Mucosa of stomach (tissue), 1 donor: ENCODE data around the gene ZGPAT.

Experiments
- H3K27me3 ChIP-seq: one replicate; pipeline ENCODE4 v1.7.0; 2013; ENCODE audit warnings: mild to moderate bottlenecking, low read length; ENCODE audit not compliant: control insufficient read depth, insufficient read depth
- H3K36me3 ChIP-seq: one replicate; pipeline ENCODE4 v1.7.0; 2013; ENCODE audit warnings: low read length; ENCODE audit not compliant: control insufficient read depth, insufficient read depth
- H3K4me1 ChIP-seq: one replicate; pipeline ENCODE4 v1.7.0; 2013; ENCODE audit warnings: mild to moderate bottlenecking, low read length; ENCODE audit not compliant: control insufficient read depth, insufficient read depth
- H3K4me3 ChIP-seq: one replicate; pipeline ENCODE4 v1.7.0; 2013; ENCODE audit warnings: low read length
- H3K9ac ChIP-seq: one replicate; pipeline ENCODE4 v1.7.0; 2013; ENCODE audit warnings: mild to moderate bottlenecking, low read length, moderate library complexity
- H3K9me3 ChIP-seq: one replicate; pipeline ENCODE4 v1.7.0; 2013; ENCODE audit warnings: mild to moderate bottlenecking, low read length, moderate library complexity; ENCODE audit not compliant: control insufficient read depth
- donor health status: Pancreatic carcinoma.

Gene ZGPAT

GRCh38 chr20:63690003-63690897, 17.6 kb upstream of the ZGPAT start:
- H3K9ac ChIP-seq = no peak overlapping the region
- H3K4me1 ChIP-seq = peaks cover 34% of the 10 kb centered on the region
- no peaks in the 10 kb centered on the region for H3K36me3 ChIP-seq
- H3K4me3 ChIP-seq = no peak overlapping the region
- no peaks in the 10 kb centered on the region for H3K27me3 ChIP-seq
- H3K9me3 ChIP-seq = no peaks in the 10 kb centered on the region

- Histone ChIP-seq H3K36me3 (no peaks in the 10 kb centered on the region), H3K9ac (no peak overlapping the region), H3K9me3 (no peaks in the 10 kb centered on the region), H3K27me3 (no peaks in the 10 kb centered on the region), H3K4me1 (peaks cover 30% of the 10 kb centered on the region), H3K4me3 (no peak overlapping the region)
Observed at GRCh38 chr20:63690898-63691710, 16.7 kb upstream of the ZGPAT start.

GRCh38 chr20:63691711-63692435, 16.0 kb upstream of the ZGPAT start:
- H3K27me3 ChIP-seq = no peaks in the 10 kb centered on the region
- peaks cover 30% of the 10 kb centered on the region for H3K4me1 ChIP-seq
- H3K9ac ChIP-seq = no peak overlapping the region
- no peaks in the 10 kb centered on the region for H3K36me3 ChIP-seq
- no peaks in the 10 kb centered on the region for H3K9me3 ChIP-seq
- no peak overlapping the region for H3K4me3 ChIP-seq

DNA sequence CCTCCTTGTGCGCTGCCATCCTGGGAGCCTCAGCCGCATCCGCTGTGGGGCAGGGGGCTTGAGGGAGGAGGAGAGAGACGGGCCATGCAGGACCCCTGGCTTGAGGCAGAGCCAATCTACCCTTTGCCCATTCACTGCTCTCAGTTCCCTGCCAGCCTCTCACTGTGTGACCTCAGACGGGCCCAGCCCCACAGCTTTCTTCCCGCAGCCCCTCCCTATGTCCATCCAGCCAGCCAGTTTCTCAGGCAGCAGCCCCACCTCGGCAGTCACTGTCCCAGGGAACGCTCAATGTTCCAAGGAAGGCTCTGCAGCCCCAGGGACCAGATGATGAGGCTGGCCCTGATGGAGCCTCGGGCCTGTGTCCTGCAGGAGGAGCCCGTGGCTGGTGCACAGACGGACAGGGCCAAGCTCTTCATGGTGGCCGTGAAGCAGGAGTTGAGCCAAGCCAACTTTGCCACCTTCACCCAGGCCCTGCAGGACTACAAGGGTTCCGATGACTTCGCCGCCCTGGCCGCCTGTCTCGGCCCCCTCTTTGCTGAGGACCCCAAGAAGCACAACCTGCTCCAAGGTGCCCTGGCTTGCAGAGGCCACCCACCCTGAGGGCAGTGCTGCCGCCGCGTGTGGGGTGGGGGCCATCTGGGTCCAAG, 15.3 kb upstream of the ZGPAT start:
- Histone ChIP-seq H3K9me3 (no peaks in the 10 kb centered on the region), H3K9ac (no peak overlapping the region), H3K4me3 (no peak overlapping the region), H3K4me1 (peaks cover 30% of the 10 kb centered on the region), H3K27me3 (no peaks in the 10 kb centered on the region), H3K36me3 (no peaks in the 10 kb centered on the region)

DNA sequence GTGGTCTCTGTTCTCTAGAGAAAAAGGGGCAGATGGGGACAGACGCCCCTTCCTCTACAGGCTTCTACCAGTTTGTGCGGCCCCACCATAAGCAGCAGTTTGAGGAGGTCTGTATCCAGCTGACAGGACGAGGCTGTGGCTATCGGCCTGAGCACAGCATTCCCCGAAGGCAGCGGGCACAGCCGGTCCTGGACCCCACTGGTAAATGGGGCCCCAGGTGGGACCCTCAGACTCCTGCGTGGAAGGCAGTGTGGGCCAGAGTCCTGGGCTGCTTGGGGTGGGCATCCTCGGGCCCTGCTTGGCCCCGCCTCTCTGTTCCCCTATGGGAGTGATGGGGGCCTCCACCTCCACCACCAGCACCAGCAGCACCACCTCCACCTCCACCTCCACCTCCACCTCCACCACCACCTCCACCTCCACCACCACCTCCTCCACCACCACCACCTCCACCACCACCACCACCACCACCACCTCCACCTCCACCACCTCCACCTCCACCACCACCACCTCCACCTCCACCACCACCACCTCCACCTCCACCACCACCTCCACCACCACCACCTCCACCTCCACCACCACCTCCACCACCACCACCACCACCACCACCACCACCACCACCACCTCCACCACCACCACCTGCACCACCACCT, 14.6 kb upstream of the ZGPAT start:
- Histone ChIP-seq H3K4me3 (no peak overlapping the region), H3K9ac (no peak overlapping the region), H3K27me3 (no peaks in the 10 kb centered on the region), H3K4me1 (peaks cover 35% of the 10 kb centered on the region), H3K9me3 (no peaks in the 10 kb centered on the region), H3K36me3 (no peaks in the 10 kb centered on the region)

DNA sequence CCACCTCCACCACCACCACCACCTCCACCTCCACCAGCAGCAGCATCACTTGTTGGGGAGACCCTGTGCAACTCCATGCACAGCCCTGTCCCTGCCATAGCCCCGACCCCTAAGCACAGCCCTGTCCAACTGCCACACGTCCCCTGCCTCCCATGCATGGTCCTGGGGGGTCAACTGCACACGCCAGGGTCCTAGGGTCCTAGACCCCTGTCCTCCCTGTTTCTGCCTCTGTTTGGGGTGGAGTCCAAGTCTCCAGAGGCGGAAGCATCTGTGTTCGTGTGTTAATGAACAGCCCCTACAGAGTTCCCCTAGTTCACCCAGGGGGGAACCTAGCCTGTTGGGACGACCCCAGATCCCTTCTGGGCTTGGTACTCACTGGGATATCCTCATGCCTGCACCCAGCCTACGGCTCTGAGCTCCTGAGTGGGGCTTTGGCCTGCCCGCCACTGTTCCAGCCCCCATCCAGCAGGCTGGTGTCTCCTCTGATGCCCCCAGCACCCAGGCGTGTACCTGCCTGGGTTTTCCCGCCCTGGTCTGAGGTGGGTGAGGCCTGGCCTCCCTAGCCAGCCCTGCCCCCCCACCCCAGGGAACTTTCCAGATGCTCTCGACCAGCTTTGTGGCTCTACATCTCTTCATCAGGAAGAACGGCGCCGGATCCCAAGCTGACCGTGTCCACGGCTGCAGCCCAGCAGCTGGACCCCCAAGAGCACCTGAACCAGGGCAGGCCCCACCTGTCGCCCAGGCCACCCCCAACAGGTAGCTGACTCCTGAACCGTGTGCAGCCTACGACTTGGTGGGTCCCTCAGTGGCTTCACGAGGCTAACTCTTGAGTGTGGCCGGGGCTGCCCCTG, 13.9 kb upstream of the ZGPAT start:
- Histone ChIP-seq H3K9ac (no peak overlapping the region), H3K27me3 (no peaks in the 10 kb centered on the region), H3K36me3 (no peaks in the 10 kb centered on the region), H3K9me3 (no peaks in the 10 kb centered on the region), H3K4me1 (peaks cover 35% of the 10 kb centered on the region), H3K4me3 (no peak overlapping the region)

- H3K4me1 ChIP-seq = peaks cover 39% of the 10 kb centered on the region
- no peaks in the 10 kb centered on the region for H3K9me3 ChIP-seq
- no peak overlapping the region for H3K4me3 ChIP-seq
- H3K36me3 ChIP-seq = no peaks in the 10 kb centered on the region
- H3K27me3 ChIP-seq = no peaks in the 10 kb centered on the region
- no peak overlapping the region for H3K9ac ChIP-seq
Observed at GRCh38 chr20:63694584-63695423, 13.0 kb upstream of the ZGPAT start.

- Histone ChIP-seq H3K4me1 (peaks cover 39% of the 10 kb centered on the region), H3K36me3 (no peaks in the 10 kb centered on the region), H3K4me3 (no peak overlapping the region), H3K9ac (no peak overlapping the region), H3K27me3 (no peaks in the 10 kb centered on the region), H3K9me3 (no peaks in the 10 kb centered on the region)
Observed at GRCh38 chr20:63695424-63696305, 12.2 kb upstream of the ZGPAT start.

GRCh38 chr20:63696306-63696627, 11.6 kb upstream of the ZGPAT start:
- Histone ChIP-seq H3K36me3 (no peaks in the 10 kb centered on the region), H3K4me1 (peaks cover 39% of the 10 kb centered on the region), H3K9ac (no peak overlapping the region), H3K27me3 (no peaks in the 10 kb centered on the region), H3K4me3 (no peak overlapping the region), H3K9me3 (no peaks in the 10 kb centered on the region)
